Nephron progenitor cell (in vitro differentiated cells): ENCODE results near the gene IL25.

Source experiments
- DNase-seq: peaks from one replicate; pipeline ENCODE4 v3.0.0; 2021
- H3K27ac Mint-ChIP-seq: 2 replicates; pipeline ENCODE4 v1.8.0; 2021; ENCODE audit warnings: mild to moderate bottlenecking, moderate library complexity, mixed read lengths
- H3K27me3 Mint-ChIP-seq: 2 replicates; pipeline ENCODE4 v1.8.0; 2021; ENCODE audit warnings: mild to moderate bottlenecking, low read depth, mixed read lengths; ENCODE audit not compliant: poor library complexity
- H3K36me3 Mint-ChIP-seq: 2 replicates; pipeline ENCODE4 v1.8.0; 2021; ENCODE audit warnings: low read depth, mixed read lengths
- H3K4me1 Mint-ChIP-seq: 2 replicates; pipeline ENCODE4 v1.8.0; 2021; ENCODE audit warnings: mixed read lengths
- H3K4me3 Mint-ChIP-seq: 2 replicates; pipeline ENCODE4 v1.8.0; 2021; ENCODE audit warnings: mild to moderate bottlenecking, moderate library complexity, mixed read lengths
- H3K9me3 Mint-ChIP-seq: 2 replicates; pipeline ENCODE4 v1.8.0; 2021; ENCODE audit warnings: mild to moderate bottlenecking, moderate library complexity, mixed read lengths
- CTCF ChIP-seq: fragments of 200-600 bp; sonication (generic); IDR thresholded peaks from 2 replicates; pipeline ENCODE4 v1.5.0; 2021; ENCODE audit warnings: antibody characterized with exemption

The IL25 gene

GRCh38 chr14:23379366-23380196, 7.0 kb downstream of the IL25 start:
- peak; percentile 58 for DNase-seq
- no peaks in the 10 kb centered on the region for H3K9me3 Mint-ChIP-seq
- no peaks in the 10 kb centered on the region for H3K36me3 Mint-ChIP-seq
- H3K27ac Mint-ChIP-seq = no peak overlapping the region
- TF ChIP-seq CTCF = peak; percentile 88
- H3K4me1 Mint-ChIP-seq = peaks cover 55% of the 10 kb centered on the region
- no peak overlapping the region for H3K4me3 Mint-ChIP-seq
- peaks cover 31% of the 10 kb centered on the region for H3K27me3 Mint-ChIP-seq

DNA sequence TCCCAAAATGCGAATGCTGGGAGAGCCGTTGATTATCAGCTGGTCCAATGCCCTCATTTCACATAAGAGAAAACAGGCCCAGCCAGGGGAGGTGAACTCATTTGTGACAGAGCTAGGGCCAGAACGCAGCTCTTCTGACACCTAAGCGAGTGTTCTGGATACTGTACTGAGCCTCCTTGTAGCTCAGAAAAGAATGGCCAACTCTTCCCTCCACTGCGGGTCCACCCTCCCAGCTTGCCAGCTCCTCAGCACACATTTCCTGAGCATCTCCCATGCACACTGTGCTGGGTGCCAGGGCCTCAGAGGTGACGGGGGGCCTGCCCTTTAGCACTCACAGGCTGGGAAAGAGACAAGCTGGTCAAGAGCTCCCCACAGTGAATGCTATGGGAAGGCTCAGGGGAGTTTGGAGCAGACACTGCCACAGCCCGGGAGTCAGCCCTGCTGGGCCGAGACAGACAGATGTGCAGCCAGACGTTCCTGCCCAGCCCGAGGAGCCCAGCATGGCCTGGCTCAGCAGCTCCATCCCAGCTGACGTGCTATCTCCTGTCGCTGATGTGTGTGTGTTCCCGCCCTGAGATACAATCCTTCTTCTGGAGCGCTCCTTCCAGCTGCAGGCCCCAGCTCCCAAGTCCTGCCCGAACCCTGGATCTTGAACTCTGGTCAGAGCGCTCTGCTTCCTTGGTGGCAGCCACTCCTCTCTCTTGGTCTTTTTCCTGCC, 7.7 kb downstream of the IL25 start:
- Mint-ChIP-seq H3K9me3 (no peaks in the 10 kb centered on the region), H3K27ac (no peak overlapping the region), H3K4me3 (no peak overlapping the region), H3K27me3 (peaks cover 28% of the 10 kb centered on the region), H3K36me3 (no peaks in the 10 kb centered on the region), H3K4me1 (peaks cover 63% of the 10 kb centered on the region)
- TF ChIP-seq CTCF = no peak
- no peak for DNase-seq

GRCh38 chr14:23380976-23381375, 8.4 kb downstream of the IL25 start:
- DNase-seq = no peak
- Mint-ChIP-seq H3K27ac (no peak overlapping the region), H3K9me3 (no peaks in the 10 kb centered on the region), H3K27me3 (peaks cover 26% of the 10 kb centered on the region), H3K4me1 (peaks cover 69% of the 10 kb centered on the region), H3K4me3 (no peak overlapping the region), H3K36me3 (no peaks in the 10 kb centered on the region)
- no peak for TF ChIP-seq CTCF

- no peak for DNase-seq
Observed at GRCh38 chr14:23381871-23382270, 9.3 kb downstream of the IL25 start.

DNA sequence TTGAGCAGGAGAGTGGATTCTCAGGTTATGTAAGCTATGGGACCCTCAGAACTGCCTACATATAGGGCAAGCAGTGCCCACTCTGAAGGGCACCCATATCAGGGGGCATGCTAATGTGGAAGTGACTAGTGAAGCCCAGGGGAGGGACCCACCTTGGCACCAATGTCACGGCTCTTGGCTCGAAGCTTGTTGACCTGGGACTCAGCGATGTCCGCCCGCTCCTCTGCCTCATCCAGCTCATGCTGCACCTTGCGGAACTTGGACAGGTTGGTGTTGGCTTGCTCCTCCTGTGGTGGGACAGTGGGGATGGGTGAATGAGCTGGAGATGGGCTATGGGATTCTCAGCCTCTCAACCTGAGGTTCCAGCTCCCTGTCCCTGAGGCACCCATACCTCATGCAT, 9.7 kb downstream of the IL25 start:
- Mint-ChIP-seq H3K9me3 (no peaks in the 10 kb centered on the region), H3K27ac (no peak overlapping the region), H3K27me3 (peaks cover 26% of the 10 kb centered on the region), H3K4me1 (peaks cover 61% of the 10 kb centered on the region), H3K4me3 (no peak overlapping the region), H3K36me3 (no peaks in the 10 kb centered on the region)
- DNase-seq = no peak
- no peak for TF ChIP-seq CTCF

More at GRCh38 chr14:23381871-23382270, 9.3 kb downstream of the IL25 start:
- no peak for TF ChIP-seq CTCF
- H3K27ac Mint-ChIP-seq = no peak overlapping the region
- no peaks in the 10 kb centered on the region for H3K36me3 Mint-ChIP-seq
- H3K4me3 Mint-ChIP-seq = no peak overlapping the region
- H3K9me3 Mint-ChIP-seq = no peaks in the 10 kb centered on the region
- peaks cover 65% of the 10 kb centered on the region for H3K4me1 Mint-ChIP-seq
- H3K27me3 Mint-ChIP-seq = peaks cover 26% of the 10 kb centered on the region
